Inflammatory macrophage treated with lipopolysaccharide for 1 hour (primary cell): ENCODE measurements around the gene CBFA2T3.

Experiments
- DNase-seq, 2 donors: peaks; one replicate each; pipeline ENCODE4 v3.0.0-alpha.2; 2020 to 2022

CBFA2T3 gene

DNA sequence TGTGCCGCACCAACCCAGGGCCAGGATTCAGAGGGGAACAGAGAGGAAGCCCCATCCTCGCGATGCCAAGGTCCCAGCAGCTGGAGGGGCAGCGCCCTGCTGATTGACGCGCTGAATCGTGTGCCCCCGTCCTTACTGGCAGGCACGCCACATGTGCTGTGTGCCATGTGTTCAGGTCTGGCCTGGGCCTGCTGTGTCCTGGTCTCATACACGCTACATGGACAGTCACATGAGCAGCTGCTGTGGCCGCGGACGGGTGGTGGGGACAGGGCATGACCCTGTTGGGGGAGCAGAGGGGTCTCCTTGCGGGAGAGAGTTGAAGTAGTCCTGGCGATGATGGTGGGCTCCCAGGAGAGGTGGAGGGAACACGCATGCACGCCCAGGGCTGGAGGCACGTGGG, 18.0 kb downstream of the CBFA2T3 start:
- no peak for DNase-seq

- peak; percentile 87 to 91 for DNase-seq
Measured at GRCh38 chr16:88957887-88958577, 19.0 kb downstream of the CBFA2T3 start.

- DNase-seq, result no peak
Measured at GRCh38 chr16:88957433-88957767, 19.6 kb downstream of the CBFA2T3 start.

DNA sequence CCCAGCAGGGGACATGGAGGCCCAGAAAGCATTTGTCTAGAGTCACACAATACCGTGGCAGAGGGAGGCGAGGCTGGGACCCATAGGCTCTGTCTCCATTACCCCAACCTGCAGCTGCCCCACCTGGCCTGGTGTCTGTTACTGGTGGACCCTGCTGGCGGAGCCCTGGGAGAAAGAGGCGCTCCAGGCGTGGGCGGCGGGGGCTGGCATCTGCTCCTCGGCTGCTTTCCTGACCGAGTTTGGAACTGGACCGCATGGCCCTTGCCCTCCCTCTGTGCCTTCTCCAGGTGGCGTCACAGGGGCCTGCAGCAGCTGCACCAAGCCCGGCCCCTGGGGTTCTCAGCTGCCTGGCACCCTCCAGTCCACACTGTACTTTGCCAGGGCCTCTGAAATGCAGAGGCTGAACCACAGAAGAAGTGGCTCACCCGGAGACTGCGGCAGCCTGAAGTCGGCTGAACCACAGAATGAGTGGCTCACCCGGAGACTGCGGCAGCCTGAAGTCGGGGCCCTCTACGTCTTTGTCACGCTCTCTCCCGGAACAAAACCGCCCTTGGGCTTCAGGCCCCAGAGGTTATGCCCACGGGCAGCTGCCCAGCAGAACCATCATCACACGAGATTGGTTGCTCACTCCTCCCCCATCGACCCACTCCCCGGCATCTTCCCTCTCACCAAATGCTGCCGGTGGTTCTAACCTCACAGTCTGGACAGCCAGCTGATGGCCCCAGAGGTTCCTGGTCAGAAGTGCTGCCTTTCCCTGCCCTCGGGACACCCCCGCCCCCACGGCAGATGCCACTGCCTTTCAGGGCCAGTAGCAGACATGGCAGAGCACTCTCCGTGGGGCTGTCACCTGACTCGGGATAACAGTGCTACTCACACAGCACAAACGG, 20.2 kb downstream of the CBFA2T3 start:
- DNase-seq, result no peak

- no peak for DNase-seq
Measured at GRCh38 chr16:88955906-88956305, 21.1 kb downstream of the CBFA2T3 start.

GRCh38 chr16:88953003-88953690, 23.9 kb downstream of the CBFA2T3 start:
- no peak for DNase-seq

GRCh38 chr16:88951989-88952388, 25.0 kb downstream of the CBFA2T3 start:
- DNase-seq, result no peak

GRCh38 chr16:88951501-88951900, 25.5 kb downstream of the CBFA2T3 start:
- DNase-seq, result no peak

DNA sequence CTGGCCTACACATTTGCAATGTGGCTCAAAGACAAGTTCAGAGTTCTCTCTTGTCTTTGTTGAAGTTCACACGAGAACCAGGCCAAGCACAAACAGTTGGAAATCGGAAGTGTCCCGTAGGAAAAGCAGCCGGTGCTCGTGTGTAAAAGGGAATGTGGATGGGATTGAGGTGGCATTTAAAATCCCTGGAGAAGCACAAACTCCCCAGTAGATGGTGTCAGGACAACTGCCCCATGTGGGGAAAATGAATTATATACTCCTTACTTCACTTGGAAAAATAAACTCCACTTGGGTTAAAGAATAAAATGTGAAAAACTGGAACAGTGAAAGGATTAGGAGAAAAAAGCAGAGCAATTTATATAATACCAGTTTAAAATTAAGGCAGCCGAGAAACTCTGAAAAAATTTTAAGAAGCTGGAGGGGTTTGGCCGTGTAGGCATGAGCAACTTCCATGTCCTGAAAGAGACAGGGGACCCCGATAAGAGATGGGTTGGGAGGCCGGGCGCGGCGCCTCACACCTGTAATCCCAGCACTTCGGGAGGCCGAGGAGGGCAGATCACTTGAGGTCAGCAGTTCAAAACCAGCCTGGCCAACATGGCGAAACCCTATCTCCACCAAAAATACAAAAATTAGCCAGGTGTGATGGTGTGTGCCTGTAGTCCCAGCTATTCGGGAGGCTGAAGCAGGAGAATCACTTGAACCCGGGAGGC, 28.1 kb downstream of the CBFA2T3 start:
- no peak for DNase-seq

DNA sequence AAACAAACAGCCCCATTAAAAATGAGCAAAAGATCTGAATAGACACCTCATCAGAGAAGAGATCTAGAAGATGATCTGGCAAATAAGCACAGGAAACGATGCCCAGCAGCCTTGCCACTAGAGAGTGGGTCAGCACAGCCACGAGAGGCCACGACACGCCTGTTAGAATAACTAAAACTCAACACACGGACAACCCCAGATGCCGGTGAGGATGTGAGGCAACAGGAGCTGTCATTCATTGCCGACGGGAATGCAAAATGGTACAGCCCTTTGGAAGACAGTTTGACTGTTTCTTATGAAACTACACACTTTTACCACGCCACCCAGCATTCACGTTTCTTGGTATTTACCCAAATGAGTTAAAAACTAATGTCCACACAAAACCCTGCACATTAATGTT, 31.5 kb downstream of the CBFA2T3 start:
- DNase-seq, result no peak

DNA sequence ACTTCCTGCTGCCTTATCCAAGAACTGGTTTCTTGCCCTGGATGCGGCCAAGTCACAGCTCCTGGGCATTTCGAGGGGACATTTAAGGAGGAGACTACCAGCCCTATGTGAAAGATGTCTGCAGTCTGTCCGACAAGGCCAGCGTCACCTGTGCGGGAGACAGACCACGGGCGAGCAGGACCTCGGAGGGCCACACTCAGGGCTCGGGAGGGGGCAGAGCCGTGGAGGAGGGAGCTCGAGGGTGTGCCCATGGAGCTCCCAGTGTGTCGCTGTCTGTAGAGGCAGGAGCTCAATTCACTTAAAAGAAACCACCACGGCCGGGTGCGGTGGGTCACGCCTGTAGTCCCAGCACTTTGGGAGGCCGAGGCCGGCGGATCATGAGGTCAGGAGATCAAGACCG, 33.3 kb downstream of the CBFA2T3 start:
- DNase-seq, result no peak

GRCh38 chr16:88943131-88943664, 33.8 kb downstream of the CBFA2T3 start:
- DNase-seq, result no peak

- peak in 1 of 2 donors; percentile 44 for DNase-seq
Measured at GRCh38 chr16:88941913-88942909, 34.8 kb downstream of the CBFA2T3 start.

- no peak for DNase-seq
Measured at GRCh38 chr16:88940862-88941817, 35.9 kb downstream of the CBFA2T3 start.

DNA sequence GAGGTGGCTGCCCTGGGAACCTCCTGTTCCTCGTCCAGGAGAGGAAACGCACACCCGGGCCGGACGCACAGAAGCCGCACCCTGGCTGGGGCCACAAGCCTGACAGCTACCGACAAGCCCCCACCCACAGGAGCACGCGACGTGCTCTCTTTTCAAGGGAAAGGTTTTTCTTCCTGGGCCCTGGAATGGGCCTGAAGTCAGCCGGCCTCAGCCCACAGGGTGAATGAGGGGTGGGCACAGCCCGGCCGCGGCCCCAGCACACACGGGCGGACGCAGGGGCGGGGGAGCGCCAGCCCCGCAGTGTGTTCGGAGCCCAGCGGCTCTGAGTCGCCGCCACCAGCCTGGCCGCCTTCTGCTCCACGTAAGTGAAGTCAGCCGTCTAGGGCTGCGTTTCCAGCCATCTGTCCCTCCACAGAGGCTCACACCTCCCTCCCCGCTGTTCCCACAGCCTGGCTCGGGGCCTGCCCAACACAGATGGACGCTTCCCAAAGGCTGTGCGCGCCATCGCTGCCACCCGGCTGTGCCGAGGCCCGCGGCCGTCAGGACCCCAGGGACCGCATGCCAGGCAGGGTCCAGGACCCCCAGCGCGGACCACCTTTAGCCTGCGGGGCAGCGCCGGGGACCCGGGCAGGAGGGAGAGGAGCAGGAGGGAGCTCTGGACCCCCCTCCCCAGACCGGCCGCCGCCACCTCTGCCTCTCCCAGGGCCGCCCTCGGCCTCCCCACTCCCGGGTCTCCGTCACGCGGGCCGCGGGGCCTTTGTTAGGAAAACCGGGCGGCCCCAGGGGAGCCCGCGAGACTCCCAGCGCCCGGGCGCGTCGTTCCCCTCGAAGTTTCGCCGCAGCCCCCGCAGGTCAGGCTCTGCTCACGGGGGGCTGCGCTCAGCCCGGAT, 36.8 kb downstream of the CBFA2T3 start:
- DNase-seq, result no peak

- peak in 1 of 2 donors; percentile 30 for DNase-seq
Measured at GRCh38 chr16:88939245-88939971, 37.6 kb downstream of the CBFA2T3 start.

- no peak for DNase-seq
Measured at GRCh38 chr16:88938777-88939244, 38.2 kb downstream of the CBFA2T3 start.

- no peak for DNase-seq
Measured at GRCh38 chr16:88938119-88938776, 38.8 kb downstream of the CBFA2T3 start.
